ENCODE measurements around the gene NUMA1.

NUMA1 gene, protein sequence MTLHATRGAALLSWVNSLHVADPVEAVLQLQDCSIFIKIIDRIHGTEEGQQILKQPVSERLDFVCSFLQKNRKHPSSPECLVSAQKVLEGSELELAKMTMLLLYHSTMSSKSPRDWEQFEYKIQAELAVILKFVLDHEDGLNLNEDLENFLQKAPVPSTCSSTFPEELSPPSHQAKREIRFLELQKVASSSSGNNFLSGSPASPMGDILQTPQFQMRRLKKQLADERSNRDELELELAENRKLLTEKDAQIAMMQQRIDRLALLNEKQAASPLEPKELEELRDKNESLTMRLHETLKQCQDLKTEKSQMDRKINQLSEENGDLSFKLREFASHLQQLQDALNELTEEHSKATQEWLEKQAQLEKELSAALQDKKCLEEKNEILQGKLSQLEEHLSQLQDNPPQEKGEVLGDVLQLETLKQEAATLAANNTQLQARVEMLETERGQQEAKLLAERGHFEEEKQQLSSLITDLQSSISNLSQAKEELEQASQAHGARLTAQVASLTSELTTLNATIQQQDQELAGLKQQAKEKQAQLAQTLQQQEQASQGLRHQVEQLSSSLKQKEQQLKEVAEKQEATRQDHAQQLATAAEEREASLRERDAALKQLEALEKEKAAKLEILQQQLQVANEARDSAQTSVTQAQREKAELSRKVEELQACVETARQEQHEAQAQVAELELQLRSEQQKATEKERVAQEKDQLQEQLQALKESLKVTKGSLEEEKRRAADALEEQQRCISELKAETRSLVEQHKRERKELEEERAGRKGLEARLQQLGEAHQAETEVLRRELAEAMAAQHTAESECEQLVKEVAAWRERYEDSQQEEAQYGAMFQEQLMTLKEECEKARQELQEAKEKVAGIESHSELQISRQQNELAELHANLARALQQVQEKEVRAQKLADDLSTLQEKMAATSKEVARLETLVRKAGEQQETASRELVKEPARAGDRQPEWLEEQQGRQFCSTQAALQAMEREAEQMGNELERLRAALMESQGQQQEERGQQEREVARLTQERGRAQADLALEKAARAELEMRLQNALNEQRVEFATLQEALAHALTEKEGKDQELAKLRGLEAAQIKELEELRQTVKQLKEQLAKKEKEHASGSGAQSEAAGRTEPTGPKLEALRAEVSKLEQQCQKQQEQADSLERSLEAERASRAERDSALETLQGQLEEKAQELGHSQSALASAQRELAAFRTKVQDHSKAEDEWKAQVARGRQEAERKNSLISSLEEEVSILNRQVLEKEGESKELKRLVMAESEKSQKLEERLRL (N-terminal part only)

DNA sequence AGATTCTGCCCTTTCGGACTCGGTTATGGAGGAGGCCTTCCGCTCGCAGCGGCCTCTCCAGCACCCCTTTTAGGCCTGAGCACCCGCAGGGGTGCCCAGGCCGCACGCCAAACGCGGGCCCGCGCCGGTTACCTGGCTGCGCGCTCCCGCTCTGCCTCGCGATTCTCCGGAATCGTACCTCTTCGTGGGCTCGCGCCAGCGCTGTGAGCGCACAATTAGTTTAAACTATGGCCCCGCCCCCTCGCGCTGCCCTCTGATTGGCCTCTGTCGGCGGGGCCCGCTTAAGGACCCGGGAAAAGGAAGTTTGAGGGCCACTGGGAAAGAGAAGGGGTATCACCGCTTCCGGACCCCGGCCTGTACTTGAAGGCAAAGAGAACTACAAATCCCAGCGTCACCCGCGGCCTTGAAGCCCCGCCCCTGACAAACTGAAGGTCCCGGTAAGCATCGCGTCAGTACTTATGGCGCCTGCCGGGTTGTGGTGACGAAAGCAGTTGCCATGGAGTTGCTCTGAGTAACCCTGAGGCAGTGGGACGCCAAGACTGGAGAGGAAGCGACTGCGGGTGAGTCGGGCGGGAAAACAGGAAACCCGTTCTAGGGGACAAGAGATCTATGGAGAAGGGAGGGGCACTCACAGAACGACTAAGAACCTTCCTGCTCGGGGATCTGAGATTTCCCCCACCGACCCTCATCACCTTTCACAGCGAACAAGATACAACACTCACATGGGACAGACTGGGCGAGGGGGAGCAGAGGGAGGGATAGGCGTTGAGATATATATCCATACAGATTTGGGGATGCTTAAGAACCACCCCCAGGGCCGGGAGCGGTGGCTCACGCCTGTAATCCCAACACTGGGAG, at the start of gene NUMA1, which contains the start of gene LRRC51:
Gene NUMA1 (minus strand): TSS at position 217 of the 858 bp plus-strand sequence. CDS start 44,599 bp downstream, outside the sequence.
Gene LRRC51 (plus strand): TSS at position 525 of the 858 bp plus-strand sequence. CDS start 8,234 bp downstream, outside the sequence.
- DNase-seq (ENCODE audit: low spot score), result peak; percentile 92

DNA sequence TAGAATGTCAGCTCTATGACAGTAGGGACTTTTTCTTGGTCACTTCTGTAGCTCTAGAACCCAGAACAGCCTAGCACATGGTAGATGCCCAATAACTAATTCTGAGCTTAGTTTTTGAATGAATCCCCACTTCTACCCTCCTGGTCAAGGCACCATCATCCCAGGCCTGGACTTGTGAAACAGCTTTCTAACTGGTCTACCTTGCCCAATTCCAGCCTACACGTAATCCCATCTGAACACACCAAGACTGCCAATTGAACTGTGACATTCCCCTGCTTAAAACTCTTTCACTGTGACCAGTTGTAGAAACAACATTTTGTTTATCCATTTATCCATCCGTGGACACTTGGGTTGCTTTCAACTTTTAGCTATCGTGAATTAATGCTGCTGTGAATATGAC, 49.0 kb upstream of the NUMA1 start:
- no peak for DNase-seq (ENCODE audit: low spot score)

DNA sequence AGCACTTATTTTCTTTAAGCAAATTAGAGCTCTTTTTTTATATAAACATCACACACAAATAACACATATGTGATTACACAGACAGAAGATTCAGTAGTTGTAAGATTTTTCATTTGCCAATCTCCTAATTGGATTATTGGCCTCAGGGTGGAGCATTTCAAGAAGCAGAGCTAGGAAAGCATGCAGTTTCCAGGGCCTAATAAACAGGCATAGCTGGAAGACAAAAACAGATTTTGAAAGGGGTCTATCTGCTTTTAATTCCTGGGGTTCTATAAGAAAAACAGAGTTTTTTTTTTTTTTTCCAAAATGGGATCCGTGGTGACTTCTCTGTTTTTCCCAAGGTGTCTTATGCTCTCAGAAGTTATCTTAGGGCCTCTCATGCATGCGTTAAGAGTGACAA, 47.6 kb upstream of the NUMA1 start:
- no peak for DNase-seq (ENCODE audit: low spot score)

DNA sequence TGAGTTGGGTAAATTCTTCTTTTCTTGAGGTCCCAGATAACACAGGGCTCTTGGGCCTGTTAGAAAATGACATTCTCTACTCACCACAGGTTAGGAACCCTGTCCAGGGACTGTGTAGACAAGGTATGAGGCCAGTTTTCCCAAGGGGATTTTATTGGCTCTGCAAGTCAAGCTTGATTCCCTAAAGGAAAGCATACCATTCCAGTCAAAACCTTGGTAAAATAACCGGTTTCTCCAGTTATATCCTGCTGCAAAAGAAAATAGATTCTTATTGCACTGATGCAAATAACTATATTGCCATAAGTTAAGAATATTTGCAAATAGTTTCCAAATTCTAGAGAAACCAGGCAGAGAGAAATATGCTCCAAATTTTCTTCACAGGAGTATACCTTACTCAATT, 45.6 kb upstream of the NUMA1 start:
- no peak for DNase-seq (ENCODE audit: low spot score)

DNA sequence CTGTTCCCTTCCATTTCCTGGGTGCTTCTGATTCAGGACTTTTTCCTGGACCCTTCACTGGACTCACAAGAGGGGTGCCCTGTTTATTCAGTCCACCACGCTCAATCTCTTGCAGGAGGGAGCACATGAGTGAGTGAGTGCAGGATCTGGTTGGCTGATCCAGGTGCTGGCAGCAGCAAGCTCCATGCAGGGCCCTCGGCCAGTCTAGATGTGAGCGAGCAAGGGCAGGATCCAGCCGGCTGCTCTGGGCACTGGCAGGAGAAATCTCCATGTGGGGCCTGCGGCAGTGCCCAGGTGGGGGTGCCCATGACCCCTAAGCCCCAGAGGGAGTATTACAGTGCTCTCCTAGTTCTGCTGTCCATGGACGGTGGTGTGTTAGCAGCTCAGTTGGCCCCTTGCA, 43.7 kb upstream of the NUMA1 start:
- DNase-seq (ENCODE audit: low spot score), result no peak

DNA sequence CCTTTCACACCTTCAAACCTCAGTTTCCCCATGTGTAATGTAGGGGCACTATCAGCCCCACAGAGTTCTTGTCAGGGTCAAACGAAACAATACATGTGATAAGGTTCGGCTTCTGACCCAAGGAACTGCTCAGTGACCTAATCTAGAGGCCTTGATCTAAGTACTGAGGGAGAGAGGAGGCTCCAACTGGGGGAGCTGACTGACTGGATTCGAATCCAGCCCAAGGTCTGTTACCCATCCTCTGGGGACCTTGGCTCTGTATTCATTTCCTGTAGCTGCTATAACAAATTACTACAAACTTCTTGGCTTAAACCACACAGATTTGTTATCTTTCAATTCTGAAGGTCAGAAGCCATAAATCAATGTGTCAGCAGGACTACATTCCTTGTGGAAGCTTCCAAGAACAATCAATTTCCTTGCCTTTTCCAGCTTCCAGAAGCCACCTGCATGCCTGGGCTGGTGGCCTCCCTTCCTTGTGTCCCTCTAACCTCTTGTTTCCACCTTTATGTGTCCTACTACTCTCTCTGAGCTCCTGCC, 42.8 kb upstream of the NUMA1 start:
- no peak for DNase-seq (ENCODE audit: low spot score)

DNA sequence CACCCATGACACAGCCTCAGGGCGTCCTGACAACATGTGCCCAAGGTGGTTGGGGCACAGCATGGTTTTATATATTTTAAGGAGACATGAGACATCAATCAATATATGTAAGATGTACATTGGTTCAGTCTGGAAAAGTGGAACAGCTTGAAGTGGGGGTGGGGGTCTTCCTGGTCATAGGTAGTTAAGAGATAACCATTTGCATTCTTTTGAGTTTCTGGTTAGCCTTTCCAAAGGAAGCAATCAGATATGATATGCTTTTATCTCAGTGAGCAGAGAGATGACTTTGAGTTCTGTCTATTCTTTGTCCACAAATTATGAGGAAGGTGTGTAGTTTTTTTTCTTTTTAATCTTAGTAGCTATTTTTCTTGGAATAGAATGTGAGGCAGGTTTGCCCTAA, 42.3 kb upstream of the NUMA1 start:
- no peak for DNase-seq (ENCODE audit: low spot score)

DNA sequence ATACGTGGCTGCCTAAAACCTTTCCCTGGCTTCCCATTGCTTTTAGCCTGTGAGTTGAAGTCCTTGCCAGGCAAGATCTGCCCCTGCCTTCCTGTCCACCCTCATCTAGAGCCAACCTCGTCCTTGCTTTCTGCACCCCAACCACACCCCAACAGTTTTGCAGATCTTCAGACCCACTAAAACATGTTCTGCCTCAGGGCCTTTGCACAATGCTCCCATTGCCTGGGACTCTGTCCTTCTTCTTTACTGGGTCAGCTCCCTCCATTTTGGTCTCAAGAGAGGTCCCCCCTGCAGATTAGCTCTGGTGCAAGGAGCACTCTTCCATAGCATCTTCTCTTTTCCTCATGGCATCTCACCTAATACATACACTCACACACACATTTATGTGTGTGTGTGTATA, 40.6 kb upstream of the NUMA1 start:
- no peak for DNase-seq (ENCODE audit: low spot score)

DNA sequence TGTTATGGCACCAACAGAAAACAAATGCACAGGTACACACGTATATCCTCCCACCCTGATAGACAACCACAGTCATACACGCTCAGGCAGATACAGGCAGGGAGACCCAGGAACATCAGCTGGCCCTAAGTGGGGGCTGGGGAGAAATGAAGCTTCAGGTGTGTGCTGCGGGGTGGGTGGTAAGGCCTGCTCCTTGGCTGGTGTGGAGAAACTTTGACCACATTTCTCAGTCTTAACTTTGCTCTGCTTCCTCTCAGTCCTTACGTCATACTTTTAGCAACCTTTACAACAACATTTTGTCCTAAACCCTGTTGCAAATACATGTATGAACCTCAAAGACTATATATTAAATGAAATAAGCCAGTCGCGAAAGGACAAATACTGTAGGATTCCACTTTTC, 38.9 kb upstream of the NUMA1 start:
- no peak for DNase-seq (ENCODE audit: low spot score)

DNA sequence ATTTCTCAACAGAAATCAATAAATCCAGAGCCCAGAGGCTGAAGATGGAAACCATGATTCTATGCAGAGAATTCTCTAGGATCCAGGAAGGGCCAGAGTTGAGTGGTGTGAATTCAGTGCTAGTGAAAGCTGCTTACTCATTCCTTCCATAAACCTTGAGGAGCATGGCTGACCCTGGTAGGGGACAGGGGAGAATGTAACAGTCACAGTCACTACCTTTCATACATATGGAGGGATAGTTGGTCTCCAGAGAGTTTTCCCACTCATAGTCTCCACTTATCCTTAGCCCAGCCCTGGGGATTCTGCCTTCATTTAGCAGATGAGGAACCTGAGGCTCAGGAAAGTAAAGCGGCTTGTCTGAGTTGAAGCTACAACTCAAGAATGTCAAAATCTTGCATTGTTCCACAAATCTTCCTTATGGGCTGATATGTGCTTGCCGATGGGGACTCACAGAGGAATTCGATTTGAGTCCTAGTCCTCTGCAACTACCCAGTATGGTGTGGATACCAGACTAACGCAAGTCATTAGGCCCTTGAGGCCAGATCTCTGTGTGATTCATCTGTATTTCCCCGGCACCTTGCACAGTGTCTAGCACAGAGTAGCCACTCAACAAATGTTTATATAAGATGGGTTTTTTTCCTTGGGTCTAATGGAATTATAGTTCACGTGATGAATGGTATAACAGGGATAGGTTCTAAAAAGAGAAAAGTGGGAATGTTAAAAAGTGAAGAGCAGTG, 35.8 kb upstream of the NUMA1 start:
- no peak for DNase-seq (ENCODE audit: low spot score)

DNA sequence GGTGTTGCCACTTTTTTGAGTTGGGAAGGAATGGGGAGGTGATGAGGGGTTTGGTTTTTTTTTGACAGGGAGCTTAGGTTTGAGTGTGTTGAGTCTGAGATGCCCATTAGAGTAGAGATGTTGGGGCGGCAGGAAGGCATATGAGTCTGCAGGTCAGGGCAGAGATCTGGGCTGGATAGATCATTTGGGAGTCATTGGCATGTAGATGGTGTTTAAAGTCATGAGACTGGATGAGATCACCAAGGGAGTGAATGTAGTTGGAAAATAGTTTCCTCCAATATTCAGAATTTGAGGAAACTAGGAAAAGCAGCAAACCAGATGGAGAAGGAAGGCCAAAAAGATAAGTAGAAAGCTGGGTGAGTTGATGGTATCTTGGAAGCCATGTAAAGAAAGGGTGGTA, 34.2 kb upstream of the NUMA1 start:
- no peak for DNase-seq (ENCODE audit: low spot score)

DNA sequence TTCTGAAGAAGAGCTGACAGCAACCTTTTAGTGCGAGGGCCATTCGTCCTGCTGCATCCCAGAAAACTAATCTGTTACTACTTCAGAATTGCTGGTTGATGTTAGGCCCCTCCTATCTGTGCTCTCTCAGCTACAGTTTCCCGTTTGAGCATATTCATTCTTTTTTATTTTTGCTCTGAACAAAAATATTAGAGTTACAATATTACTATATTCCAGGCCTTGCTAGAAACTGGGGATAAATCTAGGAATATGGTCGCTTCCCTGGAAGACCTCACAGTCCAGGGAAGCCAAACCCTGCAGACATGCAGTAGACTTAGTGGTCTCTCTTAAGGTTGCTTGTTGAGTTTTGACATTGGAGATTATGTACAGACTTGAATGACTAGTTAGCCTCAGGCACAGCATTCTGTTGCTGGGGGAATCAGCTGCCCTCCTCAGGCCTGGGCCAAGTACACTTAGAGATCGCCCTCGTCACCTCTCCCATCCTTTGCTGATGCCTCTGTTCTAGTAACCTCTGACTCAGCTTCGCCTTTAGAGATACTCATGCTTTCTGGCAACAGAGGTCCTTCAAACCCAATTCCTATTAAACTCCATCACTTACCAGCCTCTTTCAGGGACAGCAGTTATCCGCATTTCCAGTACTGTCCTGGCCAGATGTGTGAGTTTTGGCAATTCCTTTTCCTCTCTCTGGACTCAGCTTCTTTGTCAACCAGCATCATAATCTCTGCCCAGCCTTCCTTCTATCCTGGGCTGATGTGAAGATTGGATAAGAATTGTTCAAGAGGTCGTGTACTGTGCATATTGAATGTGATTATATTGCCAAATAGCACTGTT, 32.9 kb upstream of the NUMA1 start:
- no peak for DNase-seq (ENCODE audit: low spot score)

DNA sequence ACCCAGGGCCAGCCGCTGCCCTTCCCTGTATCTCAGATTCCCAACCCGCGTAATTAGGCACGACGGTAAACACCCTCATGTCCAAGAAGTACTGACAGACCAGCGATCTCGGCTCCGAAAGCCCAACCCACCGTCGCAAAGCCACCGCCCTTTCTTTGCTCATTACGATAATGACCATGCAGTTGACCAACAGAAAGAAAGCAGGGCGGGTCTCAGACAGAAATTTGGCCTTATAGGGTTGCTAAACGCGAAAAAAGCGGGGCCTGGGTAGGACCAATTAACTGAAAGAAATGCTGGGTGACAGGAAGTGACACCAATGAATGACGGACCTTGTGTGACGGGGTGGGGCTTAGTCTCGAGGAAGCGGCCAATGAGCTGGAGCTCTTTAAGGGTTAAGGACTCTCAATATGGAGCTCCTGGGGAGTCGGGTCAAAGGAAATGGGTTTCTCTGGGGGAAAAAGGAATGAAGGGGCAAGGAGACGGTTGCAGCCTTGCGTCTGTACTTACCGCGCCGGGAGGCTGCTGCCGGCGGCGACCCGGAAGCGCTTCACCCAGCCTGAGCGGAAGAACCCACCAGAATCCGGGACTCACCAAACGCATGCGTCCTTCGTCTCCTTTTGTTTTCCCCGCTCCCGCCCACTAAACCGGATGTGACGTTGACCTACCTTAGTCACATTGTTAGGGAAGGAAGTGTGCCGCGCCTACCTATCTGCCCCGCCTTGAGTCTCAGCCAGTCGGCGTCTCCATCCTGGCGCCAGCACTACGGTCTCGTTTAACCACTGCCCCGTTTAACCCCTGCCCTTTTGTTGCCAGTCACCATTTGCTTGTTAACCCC, 32.0 kb upstream of the NUMA1 start, which contains the start of gene ANAPC15:
Gene ANAPC15 (minus strand): TSS at position 553 of the 835 bp plus-strand sequence. CDS start 1,419 bp downstream, outside the sequence.
- peak; percentile 91 for DNase-seq (ENCODE audit: low spot score)

DNA sequence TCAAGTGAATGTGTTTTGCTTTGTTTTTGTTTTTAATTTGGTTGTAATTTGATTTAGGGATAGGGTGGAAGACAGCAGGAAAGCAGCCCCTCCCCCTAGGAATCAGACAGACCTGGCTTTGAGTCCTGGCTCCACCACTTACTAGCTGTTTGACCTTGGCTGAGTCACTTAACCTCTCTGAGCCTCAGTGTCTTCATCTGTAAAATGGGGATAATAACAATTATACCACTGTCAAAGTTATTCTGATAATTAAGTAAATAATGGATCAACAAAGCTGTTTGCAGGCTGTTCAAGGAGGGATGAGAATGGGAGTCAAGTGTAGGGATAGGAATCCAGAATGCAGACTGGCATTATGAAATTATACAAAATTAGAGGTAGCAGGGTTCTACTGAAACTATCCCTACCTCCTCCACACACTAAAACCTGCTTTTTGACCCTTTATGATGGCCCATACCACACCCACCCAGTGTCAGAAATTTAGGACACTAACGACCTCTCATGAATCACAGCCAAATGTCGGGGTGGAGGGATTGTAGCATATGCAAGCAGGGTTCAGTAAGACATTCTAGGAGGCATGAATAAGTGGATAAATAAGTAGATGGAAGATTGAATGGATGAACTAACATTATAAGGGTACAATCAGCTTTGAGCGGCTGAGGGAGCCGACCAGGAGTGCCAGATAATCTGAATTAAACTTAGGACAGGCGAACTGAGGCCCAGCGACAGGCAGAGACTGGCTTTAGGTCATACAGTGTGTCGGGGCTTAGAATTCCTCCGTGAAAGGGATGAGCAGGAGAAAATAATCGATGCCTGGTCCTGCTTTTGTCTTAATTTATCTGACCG, 31.2 kb upstream of the NUMA1 start:
- DNase-seq (ENCODE audit: low spot score), result no peak

DNA sequence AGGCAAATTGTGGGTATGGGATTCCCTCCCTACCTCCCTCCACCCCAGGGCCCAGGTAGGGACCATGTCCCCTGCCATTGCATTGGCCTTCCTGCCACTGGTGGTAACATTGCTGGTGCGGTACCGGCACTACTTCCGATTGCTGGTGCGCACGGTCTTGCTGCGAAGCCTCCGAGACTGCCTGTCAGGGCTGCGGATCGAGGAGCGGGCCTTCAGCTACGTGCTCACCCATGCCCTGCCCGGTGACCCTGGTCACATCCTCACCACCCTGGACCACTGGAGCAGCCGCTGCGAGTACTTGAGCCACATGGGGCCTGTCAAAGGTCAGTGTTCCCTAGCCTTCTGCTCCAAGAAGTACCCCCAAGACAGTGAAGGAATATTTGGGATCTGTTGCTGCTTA, 25.5 kb upstream of the NUMA1 start, which contains the start of gene TOMT:
Gene TOMT (plus strand): TSS at position 37 of the 400 bp plus-strand sequence. CDS start 28 bp downstream, at position 65.
- DNase-seq (ENCODE audit: low spot score), result no peak

DNA sequence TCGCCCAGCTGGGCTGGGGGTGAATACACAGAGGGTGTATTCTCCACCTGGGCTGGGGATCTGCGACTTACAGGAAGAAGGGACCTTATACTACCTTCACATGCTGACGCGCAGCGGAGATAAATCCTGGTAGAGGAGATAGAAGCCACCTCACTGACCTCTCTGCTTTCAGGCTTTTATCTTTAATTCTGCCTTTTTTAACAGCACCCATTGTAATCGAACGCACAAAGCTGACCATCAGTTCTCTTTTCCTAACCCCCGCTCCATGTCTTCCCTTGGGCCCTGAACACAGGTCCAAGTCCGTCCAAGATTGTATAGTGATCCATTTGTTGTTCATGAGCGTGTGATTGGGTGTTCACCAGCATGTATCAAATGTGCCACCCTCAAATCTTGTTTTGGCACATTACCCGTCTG, 23.4 kb upstream of the NUMA1 start:
- DNase-seq (ENCODE audit: low spot score), result no peak
